Retina (tissue), 1 donor: ENCODE data around the gene FUBP3.

Experiments
- DNase-seq: peaks from one replicate; pipeline ENCODE4 v3.0.0-alpha.2; 2016

FUBP3 gene

DNA sequence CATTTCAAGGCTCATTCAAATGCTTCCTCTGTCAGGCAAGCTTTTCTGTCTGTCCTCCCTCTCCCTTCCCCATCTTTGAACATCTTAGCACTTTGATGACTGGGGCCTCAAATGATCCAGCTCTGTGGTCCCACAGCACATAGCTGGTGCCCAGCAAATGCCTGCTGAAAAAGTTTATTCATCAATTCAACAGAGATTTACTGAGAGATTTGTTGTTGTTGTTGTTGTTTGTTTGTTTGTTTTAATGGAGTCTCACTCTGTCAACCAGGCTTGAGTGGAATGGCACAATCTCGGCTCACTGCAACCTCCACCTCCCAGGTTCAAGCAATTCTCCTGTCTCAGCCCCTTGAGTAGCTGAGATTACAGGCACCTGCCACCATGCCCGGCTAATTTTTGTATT lies 108.2 kb downstream of the FUBP3 start:
- no peak for DNase-seq
